ENCODE results near the gene LRP8. TPM values are rescaled to one million over a fixed set of nuclear protein-coding genes. Genes with fewer than 3 reads are reported as not detected.

Gene LRP8
- polyA plus RNA-seq, 4 donors: 3.4 to 11.5 (median 6.3) TPM

GRCh38 chr1:53267761-53268160, 60.1 kb downstream of the LRP8 start:
- no peak for DNase-seq (ENCODE audit: low read depth in 4 of 4, low spot score in 2 of 4)

GRCh38 chr1:53266038-53266437, 61.8 kb downstream of the LRP8 start:
- no peak for DNase-seq (ENCODE audit: low read depth in 4 of 4, low spot score in 2 of 4)

- DNase-seq (ENCODE audit: low read depth in 4 of 4, low spot score in 2 of 4): no peak
Measured at GRCh38 chr1:53265581-53265980, 62.3 kb downstream of the LRP8 start.

- DNase-seq (ENCODE audit: low read depth in 4 of 4, low spot score in 2 of 4): no peak
Measured at GRCh38 chr1:53264048-53264447, 63.8 kb downstream of the LRP8 start.

- DNase-seq (ENCODE audit: low read depth in 4 of 4, low spot score in 2 of 4): no peak
Measured at GRCh38 chr1:53262000-53262399, 65.9 kb downstream of the LRP8 start.

- no peak for DNase-seq (ENCODE audit: low read depth in 4 of 4, low spot score in 2 of 4)
Measured at GRCh38 chr1:53260631-53261247, 67.1 kb downstream of the LRP8 start.

- no peak for DNase-seq (ENCODE audit: low read depth in 4 of 4, low spot score in 2 of 4)
Measured at GRCh38 chr1:53259932-53260331, 67.9 kb downstream of the LRP8 start.

GRCh38 chr1:53258216-53258615, 69.7 kb downstream of the LRP8 start:
- DNase-seq (ENCODE audit: low read depth in 4 of 4, low spot score in 2 of 4): no peak

- DNase-seq (ENCODE audit: low read depth in 4 of 4, low spot score in 2 of 4): no peak
Measured at GRCh38 chr1:53257454-53258081, 70.3 kb downstream of the LRP8 start.

- DNase-seq (ENCODE audit: low read depth in 4 of 4, low spot score in 2 of 4): no peak
Measured at GRCh38 chr1:53256511-53257453, 71.1 kb downstream of the LRP8 start.

GRCh38 chr1:53255031-53255430, 72.8 kb downstream of the LRP8 start:
- DNase-seq (ENCODE audit: low read depth in 4 of 4, low spot score in 2 of 4): no peak

- no peak for DNase-seq (ENCODE audit: low read depth in 4 of 4, low spot score in 2 of 4)
Measured at GRCh38 chr1:53254011-53254640, 73.7 kb downstream of the LRP8 start.

- no peak for DNase-seq (ENCODE audit: low read depth in 4 of 4, low spot score in 2 of 4)
Measured at GRCh38 chr1:53250325-53250724, 77.5 kb downstream of the LRP8 start.

- no peak for DNase-seq (ENCODE audit: low read depth in 4 of 4, low spot score in 2 of 4)
Measured at GRCh38 chr1:53249706-53250105, 78.2 kb downstream of the LRP8 start.

- no peak for DNase-seq (ENCODE audit: low read depth in 4 of 4, low spot score in 2 of 4)
Measured at GRCh38 chr1:53246261-53247134, 81.4 kb downstream of the LRP8 start.

GRCh38 chr1:53244141-53244540, 83.7 kb downstream of the LRP8 start:
- DNase-seq (ENCODE audit: low read depth in 4 of 4, low spot score in 2 of 4): no peak

- DNase-seq (ENCODE audit: low read depth in 4 of 4, low spot score in 2 of 4): no peak
Measured at GRCh38 chr1:53242381-53242780, 85.5 kb downstream of the LRP8 start.

GRCh38 chr1:53241828-53242227, 86.0 kb downstream of the LRP8 start:
- no peak for DNase-seq (ENCODE audit: low read depth in 4 of 4, low spot score in 2 of 4)

GRCh38 chr1:53238197-53239155, 89.4 kb downstream of the LRP8 start, which contains the start of gene MAGOH:
MAGOH (minus strand) TSS chr1:53238518; CDS start chr1:53238448, 70 bp downstream.
- DNase-seq (ENCODE audit: low read depth in 4 of 4, low spot score in 2 of 4): peak; percentile 79 to 90 (median 84)

Measured in left renal cortex interstitium (tissue), 4 donors.